ENCODE measurements around the gene SCNM1.

DNA sequence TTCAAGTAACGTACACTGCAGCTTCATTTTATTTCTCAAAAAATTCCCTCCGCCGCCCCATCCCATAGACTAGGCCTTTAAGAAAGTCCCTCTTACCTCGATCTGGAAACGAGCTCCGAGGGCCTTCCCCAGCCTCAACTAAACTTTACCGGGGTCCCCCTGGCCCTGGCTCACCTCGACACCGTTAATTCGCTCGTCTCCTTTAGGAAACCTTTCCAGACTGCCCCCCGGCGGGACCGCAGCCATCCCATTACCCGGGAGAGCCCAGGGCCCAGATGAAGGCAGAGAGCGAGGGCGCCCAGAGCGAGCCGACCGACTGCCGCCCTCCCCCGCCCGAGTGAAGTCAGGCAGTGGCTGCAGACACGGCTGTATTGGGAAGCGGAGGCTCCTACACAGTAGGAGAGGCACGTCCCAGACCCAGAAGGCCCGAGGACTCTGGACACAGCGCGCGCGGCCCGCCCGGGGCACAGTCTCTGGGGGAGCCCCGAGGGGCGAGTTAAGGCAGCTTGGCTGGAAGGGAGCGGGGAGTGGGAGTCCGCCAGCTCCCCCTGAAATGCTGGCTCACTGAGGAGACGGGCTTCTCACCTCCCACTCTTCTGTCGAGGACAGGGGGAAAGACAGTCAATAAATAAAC lies 34.1 kb upstream of the SCNM1 start:
- TF ChIP-seq EZH2 (IDR thresholded peaks at IDR 0.05; ENCODE audit: low read length), result peak; percentile 77
- TF ChIP-seq, protein P1, sequence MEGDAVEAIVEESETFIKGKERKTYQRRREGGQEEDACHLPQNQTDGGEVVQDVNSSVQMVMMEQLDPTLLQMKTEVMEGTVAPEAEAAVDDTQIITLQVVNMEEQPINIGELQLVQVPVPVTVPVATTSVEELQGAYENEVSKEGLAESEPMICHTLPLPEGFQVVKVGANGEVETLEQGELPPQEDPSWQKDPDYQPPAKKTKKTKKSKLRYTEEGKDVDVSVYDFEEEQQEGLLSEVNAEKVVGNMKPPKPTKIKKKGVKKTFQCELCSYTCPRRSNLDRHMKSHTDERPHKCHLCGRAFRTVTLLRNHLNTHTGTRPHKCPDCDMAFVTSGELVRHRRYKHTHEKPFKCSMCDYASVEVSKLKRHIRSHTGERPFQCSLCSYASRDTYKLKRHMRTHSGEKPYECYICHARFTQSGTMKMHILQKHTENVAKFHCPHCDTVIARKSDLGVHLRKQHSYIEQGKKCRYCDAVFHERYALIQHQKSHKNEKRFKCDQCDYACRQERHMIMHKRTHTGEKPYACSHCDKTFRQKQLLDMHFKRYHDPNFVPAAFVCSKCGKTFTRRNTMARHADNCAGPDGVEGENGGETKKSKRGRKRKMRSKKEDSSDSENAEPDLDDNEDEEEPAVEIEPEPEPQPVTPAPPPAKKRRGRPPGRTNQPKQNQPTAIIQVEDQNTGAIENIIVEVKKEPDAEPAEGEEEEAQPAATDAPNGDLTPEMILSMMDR (optimal IDR thresholded peaks at IDR 0.05 in 1 of 3, IDR thresholded peaks at IDR 0.05 in 1 of 3, conservative IDR thresholded peaks at IDR 0.05 in 1 of 3; ENCODE audit: extremely low read depth in 1 of 3, insufficient read depth in 2 of 3, low read length in 3 of 3), result no peak
